Measurements from ENCODE around the gene MAST4.

Gene MAST4

DNA sequence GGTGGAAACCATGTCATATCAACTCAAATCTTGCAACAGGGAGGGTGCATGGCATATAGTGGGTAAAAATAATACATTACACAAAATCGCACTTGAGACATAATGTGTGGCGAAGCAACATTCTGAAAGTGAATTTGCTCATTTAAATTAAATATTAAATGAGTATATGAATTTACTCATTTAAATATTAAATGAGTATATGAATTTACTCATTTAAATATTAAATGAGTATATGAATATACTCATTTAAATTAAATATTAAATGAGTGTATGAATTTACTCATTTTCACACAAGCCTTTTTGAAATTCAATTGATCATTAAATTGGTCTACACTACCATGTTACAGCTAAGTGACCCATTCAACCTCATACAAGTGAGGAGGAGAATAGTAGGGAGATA, 10.5 kb downstream of the MAST4 start:
- no peak for DNase-seq

DNA sequence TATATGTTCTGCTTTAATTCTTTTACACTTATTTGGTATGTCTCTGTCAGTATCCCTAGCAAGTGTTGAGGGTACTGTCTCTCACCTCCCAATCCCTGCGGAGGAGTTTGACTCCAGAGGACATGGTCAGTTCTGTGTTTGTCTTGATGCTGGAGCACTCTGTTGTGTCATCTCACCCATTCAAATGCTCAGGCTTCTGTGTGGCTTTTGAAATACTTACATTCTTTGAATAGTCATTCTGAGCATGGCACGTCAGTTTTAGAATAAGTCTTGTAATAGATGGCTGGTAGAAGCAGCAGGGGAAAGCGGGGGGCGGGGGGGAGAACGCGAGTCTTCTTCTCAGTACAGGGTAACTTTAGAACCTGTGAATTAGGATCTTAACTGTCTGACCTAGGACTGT, 12.3 kb downstream of the MAST4 start:
- DNase-seq, result no peak

DNA sequence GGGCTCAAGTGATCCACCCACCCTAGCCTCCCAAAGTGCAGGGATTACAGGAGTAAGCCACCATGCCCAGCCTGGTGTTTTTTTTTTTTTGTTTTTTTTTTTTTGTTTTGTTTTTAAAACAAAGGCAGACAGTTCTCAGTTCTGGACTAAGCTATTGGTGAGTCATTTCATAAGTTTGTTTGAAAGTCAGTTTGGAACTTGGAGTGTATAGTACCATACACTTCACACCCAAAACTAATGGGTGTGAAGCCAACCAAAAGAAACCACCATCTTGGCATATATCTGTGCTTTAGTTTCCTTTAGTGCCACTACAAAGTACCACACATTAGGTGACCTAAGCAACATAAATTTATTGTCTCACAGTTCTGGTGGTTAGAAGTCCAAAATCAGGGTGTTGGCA, 13.4 kb downstream of the MAST4 start:
- DNase-seq, result no peak

DNA sequence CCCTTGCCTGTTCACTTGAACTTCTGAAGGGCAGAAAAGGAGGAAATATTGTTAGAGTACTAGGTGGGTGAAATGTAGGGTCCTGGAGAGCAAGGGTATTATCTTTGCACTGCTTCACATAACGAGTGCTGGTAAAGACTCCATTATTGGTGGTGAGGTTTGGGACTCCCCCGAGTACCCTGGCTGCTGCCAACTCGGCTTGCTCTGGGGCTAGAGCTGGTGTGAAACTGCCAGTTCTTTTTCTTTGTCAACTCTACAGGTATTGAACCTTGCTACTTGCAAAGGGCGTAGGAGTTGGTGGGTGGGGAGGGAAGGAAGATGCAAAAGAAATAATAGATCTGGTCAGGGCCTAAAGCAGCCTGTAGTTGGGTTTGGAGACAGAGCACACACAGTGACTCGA, 16.0 kb downstream of the MAST4 start:
- DNase-seq, result no peak

DNA sequence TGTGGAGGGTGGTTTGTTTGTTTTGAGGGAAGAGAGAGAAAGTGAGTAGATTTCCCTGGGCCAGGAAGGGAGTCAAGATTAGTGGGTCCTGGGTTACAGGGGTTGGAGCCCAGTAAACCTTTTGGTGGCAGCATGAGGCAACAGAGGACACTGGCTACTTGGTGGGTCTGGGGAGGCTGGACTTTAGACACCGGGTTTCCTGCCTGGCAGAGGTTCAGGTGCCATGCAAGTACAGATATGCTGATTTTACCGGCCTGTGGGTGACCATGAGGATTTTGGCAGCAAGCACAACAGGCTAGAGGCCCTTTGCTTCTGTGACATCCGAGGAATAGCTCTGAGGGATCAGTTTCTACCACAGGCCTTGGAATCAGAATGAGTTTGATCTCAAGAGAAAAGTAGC, 18.9 kb downstream of the MAST4 start:
- DNase-seq, result no peak

DNA sequence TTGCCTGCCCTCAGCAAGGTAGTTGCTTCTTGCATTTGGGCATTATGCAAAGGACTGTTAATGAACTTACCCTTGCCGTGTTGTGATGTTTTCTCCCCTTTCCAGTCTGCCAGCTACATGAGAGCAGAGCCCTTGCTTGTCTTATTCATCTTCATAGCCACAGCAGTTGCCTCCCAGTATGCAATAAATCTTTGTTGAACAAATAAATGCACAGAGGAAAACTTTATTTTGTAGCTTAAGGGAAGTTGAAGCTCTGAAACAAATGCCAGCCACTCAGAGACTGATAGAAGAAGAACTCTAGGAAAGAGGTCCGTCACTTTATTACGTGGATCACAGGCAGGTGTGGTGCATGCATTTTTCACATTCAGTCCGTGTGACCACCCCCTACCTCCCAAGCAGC, 19.7 kb downstream of the MAST4 start:
- DNase-seq, result no peak

DNA sequence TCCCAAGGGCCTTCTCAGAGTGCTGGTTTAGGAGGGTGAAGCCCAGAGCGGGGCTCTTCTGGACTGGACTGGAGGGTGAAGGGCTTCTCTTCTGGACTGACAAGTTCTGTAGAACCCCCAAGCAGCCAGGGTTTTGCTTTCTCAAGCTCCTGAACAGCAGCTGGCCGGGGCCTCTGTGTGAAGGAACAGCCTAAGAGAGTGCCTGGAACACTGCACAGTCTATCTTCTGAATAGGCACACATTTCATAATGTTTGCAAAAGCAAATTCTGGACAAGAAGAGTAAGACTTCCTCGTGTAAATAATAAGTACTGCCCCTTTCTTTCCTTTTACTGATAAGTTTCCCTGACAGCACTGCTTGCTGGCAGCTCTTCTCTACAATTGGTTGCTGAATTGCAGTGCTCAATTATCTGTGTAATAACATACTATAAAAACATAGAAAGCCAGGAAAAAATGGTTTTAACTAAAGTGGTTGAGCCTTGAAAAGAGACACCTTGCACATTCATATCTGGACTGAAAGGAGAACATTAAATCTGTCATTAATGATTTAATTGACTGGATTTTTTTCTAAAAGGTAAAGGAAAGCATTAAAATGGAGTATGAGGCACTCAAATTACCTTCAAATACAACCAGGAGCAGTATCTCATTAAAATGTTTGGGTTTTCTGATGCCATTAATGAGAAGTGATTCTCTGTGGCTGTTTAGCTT, 20.5 kb downstream of the MAST4 start:
- peak in 1 of 3 experiments; percentile 40 for DNase-seq

DNA sequence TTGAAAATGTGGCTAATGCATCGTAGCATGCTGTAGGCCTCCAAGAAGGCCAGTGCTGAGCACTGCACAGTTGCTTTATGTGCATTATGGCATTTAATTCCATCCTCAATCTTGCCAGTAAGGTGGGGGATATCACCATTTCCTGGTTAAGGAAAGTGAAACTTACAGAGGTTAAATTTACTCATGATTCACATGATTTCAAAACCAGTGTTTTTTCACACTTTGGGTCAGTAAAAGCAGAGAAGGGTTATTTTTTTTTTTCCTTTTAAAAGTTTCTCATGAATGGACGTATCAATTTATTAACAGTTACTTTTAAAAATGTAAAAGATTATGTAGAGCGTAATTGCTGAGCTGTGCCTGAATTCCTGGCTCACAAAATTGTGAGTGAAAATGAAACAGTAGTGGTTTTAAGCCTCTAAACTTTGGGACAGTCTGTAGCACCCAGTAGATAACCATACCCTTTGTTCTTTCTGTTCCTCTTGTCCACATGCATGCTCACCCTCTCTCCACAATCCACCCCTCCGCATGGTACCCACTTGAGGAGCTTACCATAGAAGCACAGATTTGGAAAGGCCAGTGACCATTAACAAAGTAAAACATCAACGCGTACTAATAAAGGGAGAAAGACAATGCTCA, 21.2 kb downstream of the MAST4 start:
- no peak for DNase-seq

DNA sequence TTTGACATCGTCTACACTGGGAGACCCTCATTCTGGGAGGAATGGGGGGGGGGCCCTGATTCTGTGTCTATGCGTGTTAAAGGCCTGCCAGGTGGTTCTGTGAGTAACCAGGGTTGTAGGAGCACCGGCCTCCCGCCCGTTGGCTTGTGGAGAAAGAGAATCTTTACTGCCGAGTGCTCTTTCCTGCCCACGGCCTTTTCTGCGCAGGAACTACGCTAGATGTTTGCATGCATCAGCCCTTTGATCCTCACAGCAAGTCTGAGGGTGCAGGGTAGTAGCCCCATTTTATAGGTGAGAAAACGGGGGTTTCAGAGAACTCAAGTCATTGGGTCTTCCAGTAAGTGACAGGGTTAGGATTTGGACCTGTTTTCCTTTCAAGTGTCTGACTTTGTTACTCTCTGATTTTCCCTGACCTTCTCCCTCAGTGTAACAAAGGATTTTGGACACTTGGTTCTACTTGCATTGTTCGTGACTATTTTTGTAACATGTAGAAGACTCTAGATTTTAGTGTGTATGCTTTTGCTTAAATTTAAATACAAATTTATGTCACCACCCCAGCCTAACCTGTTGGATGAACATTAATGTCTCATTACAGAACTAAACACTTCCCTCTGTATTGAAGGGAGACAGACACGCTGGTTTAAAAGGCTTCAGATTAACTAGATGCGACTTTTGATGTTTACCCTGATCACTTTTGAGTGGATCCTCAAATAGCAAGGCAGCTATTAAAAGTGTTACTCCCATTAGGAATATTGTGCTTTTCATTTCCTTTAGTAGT, 22.0 kb downstream of the MAST4 start:
- DNase-seq, result peak in 1 of 3 experiments; percentile 20

DNA sequence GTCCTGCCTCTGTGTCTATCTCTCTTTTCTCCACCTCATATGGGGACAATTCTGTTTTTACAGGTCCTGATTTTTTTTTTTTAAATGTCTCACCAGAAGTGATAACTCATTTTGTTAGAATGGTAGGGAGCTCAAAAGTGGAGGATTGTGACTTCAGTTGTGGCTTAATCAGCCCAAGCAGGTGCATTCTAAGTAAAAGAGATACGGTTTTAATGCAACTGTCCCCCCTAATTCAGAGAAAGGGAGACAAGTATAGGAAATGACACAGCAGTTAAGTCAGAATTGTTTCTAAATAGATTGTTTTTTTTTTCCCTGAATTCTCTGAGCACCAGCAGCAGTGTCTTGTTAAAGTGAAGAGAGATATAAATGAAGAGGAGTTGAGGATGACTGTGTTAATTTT, 24.5 kb downstream of the MAST4 start:
- no peak for DNase-seq

DNA sequence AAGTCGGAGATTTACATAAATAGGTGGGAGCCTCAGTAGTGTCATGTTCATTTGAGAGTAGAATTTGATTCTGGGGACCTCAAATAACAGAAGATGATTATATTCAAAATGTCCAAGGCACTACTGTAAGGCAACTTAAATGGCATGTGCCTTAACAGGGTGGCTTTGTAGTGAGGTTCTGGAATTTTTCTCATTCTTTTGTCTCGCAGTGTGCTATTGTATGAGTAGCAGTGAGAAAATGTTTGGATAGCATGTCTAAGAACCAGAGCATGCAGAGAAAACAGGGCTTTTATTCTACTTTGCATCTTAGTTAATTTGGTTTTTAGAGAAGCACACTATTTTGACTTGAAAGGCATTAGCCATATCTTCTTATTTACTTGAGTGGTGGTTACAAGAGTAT, 25.0 kb downstream of the MAST4 start:
- DNase-seq, result no peak

DNA sequence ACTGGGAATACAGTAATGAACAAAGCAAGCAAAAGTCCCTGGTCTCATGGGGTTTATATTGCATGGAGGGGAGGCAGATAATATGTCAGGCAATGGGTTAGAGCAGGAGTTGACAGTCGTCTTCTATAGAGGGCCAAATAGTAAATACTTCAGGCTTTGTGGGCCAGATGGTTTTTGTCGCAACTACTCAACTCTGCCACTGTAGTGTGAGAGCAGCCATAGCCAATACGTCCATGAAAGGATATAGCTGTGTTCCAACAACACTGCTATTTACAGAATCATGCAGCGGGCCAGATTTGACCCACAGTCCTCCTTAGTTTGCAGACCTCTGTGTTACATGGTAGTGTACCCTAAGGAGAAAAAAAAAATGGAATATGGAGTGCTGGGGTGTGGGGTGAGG, 25.5 kb downstream of the MAST4 start:
- DNase-seq, result no peak

DNA sequence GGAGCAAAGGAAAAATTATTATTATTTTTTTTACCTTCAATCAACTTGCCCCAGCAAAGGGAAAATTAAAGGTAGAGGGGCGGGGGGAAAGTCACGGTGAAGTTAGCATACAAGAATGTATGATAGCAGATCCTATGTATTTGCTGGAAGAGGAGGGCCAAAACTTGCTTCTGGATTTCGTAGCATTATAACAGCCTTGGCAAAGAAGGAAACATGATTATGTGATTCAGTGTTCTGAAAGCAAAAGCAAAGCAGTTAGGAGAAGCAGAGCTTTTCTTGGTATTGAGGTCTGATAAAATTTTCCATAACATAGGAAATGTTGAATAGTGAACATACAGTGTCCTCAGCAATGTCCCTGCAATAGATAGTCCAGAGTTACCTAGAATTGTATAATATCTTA, 32.4 kb downstream of the MAST4 start:
- no peak for DNase-seq

DNA sequence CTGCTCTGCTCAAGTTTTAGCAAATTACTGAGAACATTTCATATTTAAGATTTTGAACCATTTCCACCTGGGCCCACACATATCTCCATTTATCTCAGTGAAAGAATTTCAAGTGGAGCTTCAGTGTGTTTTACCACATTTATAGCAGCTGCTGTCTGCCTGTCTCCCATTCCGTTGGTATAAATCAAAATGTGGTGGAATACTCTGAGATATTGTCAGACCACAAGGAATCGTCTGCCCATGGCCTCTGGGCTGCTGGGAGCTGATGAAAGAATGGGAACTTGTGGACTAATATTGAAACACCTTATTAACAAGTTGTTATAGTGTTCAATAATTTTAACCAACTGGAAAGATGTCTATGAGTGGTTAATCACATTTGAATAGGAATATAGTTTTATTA, 33.3 kb downstream of the MAST4 start:
- no peak for DNase-seq

DNA sequence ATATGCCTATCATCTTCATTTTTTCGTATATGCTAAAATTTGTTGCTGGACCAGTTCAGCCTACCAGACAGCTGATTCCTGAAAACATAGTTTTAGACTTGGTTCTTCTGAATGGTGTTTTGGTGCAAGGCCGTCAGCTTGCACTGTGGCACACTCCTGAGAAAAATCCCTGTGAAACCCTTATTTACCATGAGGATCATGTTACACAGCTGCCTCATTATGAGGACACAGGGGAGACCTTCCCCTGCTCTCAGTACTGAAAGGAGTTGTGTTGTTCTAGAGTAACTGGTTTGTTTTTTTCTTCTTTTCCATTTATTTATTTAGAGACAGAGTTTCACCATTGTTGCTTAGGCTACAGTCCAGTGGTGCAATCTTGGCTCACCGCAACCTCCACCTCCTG, 37.6 kb downstream of the MAST4 start:
- peak; percentile 12 to 73 (median 55) for DNase-seq

DNA sequence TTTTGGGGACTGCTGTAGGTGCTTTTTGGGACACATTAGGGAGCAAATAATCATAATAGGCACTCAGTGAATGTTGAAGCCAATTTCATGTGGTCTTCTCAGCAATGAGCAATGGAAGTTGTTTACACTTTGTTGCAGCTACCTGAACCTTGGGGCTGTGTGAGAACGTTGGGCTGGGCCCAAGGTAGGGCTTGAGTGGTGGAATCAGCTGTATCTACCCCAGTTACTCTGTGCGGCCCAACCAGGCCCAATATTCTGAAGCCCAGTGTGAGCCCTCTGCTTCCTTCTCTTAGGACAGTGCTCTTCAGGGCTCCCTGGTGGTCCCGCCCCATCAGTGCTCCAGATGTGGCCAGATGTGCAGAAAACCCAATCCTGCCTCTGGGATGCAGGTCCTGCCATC, 38.4 kb downstream of the MAST4 start:
- DNase-seq, result no peak

DNA sequence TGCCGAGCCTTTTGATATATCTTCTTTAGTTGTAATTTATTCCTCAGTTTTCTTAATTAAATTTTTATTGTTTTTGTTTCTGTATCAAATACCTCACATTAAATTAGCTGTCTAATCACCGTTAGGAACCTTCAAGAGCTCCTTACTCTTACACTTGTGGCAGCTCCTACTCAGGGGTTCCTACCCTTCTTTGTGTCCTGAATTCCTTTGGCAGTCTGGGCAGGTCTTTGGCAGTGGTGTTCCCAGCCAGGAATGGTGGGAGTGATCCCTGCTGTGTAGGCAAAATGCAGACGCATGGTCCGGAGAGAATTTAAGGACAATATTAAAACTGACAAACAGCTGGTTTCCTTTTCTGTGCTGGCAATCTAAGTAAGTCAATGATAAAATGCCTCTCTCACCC, 41.8 kb downstream of the MAST4 start:
- DNase-seq, result no peak

DNA sequence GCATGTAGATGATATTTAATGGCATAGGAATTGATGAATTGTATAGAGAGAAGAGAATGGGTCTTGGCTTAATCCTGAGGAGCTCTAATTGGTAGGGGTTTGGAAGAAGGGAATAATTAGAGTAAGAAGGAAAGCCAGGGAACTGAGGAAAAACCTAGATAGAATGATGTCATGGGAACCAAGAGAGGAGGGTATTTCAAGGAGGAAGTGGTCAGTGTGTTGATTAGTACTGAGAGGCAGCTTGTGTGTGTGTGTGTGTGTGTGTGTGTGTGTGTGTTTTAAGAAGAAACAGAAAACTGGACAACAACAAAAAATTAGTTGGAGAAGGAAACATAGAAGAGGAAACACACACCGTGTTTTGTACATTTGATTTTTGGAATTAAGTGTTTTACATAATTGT, 42.8 kb downstream of the MAST4 start:
- no peak for DNase-seq

DNA sequence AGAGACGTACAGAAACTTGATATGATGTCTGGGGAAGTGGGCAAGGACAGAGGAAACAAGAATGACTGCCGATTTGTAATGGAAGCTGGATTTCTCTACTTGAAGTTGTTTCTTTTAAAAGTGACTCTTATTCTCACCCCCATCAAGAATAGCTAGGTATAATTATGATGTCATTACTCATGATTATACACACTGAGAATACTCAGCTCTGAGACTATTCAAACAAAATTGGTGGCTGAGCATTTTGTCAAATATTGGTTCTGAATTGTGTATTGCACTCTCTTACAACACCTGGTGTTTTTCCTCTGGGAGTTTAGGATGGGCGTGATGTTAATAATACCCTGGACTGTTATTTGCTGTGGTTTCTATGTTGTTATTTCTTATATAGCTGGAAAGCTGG, 46.3 kb downstream of the MAST4 start:
- DNase-seq, result peak in 2 of 3 experiments; percentile 56 to 93

DNA sequence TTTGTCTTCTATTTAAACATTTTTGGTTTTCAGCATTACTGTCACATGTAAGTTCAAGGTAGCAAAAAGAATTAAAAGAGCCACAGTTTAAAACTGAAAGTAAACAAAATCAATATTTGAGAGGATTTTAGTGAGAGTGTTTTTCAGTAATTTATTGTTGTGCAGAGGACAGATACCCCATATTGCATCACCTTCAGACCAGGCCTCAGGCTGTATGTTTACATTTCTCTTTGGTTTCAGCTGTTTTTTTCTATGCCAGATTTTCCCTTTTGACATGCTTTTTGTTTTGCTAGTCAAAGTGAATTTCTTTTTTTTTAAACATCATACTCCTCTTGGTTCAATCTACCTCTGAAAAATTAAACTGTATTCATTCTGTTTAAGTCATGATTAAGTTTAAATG, 47.2 kb downstream of the MAST4 start:
- peak in 1 of 3 experiments; percentile 73 for DNase-seq

DNA sequence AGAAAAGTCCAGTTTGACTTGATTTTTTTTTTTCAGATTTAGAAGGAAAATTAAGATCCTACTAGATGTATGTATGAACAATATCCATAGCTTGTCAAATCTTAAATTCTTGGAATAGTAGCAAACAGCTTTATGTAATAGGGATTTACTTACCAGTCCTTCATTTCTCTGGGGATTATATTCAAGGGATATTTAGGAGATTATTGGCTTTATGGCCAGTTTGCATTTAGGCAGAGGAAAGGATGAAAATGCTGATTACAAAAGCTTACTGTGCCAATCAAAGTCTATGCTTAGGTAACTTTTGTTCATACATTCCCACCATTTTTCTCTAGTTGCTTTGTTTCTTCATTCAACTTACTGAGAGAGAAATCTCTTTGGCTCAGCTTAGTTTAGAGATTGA, 47.9 kb downstream of the MAST4 start:
- no peak for DNase-seq

DNA sequence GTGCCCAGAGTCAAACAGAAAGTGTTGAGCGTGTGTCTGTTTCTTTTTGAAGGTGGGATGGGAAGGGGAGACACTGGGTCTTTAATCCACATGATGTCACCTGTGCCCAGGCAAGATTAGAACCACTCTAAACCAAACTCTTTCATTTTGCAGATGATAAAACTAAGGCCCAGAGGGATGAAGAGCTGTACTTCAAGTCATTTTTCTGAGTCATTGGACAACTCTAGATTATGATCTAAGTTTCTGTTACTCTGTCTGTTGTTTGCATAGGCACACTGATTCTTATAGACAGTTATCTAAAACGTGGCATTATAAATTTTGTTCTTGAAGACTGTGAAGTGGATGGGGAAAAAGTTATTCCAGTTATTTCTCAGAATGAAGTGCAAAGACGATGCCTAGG, 48.8 kb downstream of the MAST4 start:
- no peak for DNase-seq

DNA sequence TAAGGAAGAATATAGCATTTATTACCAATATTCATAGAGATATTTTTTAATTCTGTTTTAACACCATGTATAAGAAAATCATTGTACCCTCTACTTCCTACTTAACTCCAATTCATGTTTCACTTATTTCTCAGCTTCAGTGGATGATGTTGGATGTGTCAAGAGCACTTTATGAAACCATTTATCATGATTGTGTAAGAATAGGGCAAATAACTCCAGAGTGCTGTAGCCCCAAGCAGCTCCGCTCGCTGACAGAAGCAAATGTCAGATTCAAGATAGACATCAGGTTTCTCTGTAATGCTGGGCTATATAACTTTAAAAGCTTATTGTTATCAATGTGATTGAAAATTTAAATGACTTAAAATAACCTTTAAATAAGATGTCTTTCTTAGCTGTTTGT, 50.4 kb downstream of the MAST4 start:
- DNase-seq, result peak in 1 of 3 experiments; percentile 9

DNA sequence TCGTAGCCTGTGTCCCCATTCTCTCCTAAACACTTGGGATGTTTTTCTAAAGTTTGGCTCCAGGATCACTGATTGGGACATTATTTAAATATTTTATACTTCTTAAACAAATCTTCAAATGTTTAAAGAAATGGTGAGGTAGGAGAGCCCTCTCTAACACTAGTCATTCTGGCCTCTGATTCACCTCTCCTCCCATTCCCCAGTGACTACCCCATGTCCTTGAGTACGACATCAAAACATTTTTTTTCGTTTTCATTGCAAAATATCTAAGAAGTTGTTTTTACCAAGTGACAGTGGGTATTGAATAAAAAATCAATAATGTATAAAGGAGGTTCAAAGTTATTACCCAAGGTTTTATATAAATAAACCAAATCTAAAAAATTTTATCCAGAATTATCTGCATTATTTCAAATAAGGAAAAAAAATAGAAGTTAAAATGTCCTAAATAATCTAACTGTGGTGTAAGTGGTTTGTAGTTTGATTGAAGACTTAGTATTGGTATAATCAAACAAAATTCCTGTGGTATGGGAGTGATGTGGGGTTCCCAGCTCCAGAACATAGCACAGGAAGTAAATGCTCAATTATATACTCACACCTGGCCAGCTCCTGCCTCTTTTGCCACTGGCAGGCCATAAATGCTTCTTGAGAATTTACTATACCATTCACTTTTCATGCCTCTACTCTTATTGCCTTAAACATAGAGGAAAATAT, 51.1 kb downstream of the MAST4 start:
- no peak for DNase-seq
